Stimulated activated CD4-positive, alpha-beta T cell treated with anti-CD3 and anti-CD28 coated beads, TNF-alpha, amount 100 ng/mL, for 4 hours (primary cell): ENCODE data around the gene ATP6V0C.
"Not testable (repeated sequence)": the region's sequence is repeated elsewhere in the genome, so short reads cannot be mapped to it uniquely, and the experiment has no call there.

Experiments used
- DNase-seq, 3 experiments: peaks; one replicate each; pipeline ENCODE4 v3.0.0-alpha.2; 2020; ENCODE audit warnings: low read depth in 3 of 3

ATP6V0C gene

DNA sequence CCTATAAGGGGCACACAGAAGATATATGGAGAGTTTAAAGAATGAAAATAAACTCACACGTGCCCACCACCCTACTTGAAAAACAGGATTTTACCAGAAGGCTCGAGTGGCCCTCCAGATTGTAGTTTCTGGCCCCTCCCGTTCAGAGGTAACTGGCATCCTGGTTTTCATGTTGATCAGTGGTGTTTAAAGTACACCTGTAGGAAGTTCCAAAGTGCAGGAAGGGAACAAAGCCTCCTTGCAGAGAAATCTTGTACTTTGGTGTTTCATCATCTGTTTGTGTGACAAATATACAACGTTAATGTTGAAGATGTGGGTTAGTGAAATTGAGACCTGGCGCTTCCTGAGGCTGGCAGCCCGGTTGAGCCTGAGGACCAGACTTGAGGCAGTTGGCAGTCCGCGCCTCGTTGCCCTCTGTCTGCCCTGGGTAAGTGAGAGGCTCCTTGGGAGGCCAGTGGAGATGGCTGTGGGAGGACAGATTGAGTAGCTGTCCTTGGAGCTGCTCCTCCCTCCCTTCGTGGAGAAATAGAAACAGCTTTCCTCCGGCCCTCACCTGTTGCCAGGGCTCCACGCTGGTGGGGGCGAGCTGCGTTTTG, 36.6 kb downstream of the ATP6V0C start:
- DNase-seq: not testable (repeated sequence)

DNA sequence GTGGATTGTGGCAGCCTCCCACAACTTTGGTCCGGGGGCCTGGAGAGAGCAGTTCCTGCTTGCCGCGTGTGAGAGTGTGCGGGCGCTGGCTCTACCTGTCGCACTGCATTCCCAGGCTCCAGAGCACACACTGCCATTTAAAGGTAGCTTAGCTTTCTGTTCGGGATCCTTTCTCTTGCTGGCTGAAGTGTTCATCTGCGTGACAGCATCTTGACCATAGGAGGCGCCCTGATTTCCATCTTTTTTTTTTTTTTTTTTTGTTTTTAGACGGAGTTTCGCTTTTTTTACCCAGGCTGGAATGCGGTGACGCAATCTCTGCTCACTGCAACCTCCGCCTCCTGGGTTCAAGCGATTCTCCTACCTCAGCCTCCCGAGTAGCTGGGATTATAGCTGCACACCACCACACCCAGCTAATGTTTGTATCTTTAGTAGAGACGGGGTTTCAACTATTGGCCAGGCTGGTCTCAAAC, 37.7 kb downstream of the ATP6V0C start:
- DNase-seq: not testable (repeated sequence)

DNA sequence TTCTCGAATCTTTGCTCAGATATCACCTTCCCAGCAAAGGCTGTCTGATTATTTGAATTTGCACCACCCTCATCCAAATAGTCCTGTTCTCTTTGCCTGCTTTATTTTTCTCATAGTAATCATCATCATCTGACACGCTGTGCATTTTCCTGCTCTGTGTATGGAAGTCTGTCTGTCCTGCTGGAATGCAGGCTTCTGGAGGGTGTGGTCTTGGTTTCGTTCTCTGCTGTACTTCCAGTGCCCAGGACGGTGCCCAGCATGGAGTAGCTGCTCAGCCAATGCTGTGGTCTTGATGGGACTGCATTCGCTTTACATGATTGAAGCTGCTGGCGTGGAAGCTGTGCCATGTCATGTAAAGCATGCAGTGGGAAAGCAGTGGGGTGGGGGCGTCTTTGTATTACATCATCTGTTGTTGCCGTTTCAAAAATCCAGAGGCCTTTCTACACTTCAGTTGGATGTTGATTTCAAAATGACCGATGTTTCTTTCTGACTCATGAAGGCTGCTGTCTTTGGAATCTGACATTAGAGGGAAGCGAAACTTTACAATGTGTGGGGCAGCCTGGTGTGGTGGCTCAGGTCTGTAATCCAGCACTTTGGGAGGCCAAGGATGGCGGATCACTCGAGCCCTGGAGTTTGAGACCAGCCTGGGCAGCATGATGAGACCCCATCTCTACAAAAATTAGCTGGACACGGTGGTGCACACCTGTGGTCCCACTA, 41.1 kb downstream of the ATP6V0C start:
- not testable (repeated sequence) for DNase-seq

DNA sequence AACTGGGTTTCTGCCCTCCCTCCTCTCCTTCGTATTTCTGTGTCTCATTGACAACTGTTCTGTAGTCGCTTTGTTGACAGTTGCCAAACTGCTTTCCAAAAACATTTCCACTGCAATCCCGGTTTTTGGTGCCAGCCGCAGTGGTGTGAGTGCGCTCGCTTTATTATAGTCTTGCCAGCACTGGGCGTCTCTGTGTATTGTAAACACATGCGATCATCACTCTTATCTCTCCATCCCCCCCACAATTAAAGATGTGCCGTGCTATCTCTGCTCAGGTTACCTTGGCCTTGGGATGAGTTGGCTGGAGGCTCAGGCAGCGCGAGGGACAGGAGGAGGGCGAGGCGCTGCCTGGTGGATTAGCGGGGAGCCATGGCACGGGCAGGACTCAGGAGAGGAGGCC, 43.4 kb downstream of the ATP6V0C start:
- not testable (repeated sequence) for DNase-seq

DNA sequence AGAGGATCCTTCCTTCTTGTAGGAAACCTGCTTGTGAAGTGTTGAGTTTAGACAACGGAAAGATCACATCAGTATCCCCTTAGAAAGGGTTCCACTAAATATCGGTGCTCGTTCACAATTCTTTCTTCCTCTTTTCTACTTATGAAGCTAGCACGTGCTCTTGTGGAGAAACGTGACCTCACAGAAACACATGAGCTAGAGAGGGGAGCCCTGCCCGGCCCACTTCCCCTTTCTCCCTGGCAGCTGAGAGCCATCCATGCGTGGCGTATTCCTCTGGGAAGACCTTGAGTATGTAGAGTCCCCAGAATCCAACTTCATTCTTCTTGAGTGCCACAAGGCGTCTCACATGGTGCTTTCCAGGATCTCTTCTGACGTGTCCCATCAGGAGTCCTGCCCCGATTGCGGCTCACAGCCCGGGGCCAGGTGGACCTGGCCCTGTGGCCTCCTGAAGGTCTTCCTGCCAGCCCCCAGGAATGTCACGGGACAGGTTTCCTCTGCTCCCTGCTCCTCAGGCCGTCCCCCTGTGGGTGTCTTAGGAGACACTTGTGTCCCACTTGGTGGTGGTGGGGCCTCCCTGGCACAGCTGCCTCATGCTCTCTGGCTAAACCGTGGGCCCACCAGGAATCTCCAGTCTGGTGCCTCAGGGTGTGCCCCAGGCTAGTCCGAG, 46.5 kb downstream of the ATP6V0C start:
- not testable (repeated sequence) for DNase-seq

DNA sequence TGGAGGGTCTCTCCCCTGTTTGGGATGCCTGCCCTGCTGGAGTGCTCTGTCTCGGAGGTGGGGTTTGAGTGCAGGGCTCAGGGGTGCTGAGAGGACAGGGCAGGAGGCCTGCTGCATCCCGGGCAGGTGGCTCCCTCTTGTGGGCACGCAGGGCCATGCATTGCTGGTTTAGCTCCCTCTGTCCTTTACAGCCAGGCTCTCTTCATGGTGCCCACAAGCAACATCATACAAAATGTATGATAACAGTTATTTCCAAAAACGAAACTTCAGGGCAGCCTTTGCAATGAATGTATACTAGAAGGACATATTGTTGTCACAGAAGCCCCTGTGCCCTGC, 47.0 kb downstream of the ATP6V0C start:
- peak; percentile 33 to 45 (median 40) for DNase-seq

DNA sequence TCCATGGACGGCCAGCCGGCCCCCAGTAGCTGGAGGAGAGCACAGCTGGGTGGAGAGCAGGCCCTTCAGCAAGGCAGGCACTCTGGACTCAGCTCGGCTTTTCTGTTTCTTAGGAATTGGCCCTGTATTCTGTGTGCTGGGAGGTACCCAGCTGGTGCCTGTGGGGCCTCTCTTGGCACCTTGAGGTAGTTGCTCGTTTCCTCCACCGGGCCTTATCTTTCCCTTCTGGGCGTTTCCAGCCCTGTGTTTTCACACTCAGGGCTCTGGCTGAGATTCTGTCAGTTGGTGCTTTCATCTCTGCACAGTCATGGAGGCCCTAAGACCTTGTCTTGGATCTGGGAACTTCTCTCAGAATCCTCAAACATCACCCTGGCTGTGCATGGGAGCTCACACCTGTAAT, 53.8 kb downstream of the ATP6V0C start:
- not testable (repeated sequence) for DNase-seq

DNA sequence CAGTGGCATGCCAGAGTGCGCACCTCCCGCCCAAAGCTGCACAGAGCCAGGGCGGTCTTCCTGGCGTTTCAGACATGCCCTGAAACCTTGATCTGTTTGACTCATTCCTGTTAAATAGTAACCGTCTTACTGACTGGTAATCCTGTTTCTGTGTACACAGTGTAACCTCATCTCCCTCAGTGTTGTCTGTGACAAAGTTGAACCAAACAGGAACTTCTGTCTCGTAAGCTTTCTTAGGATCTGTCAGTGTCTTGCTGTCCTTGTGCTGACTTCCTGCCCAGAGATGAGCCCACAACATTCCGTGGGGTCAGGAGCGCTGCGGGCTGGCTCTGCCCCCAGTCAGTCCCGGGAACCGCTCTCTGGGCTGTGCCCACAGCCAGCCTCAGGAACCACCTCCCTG, 54.8 kb downstream of the ATP6V0C start:
- DNase-seq: not testable (repeated sequence)
